ENCODE data around the gene UIMC1.

The UIMC1 gene

DNA sequence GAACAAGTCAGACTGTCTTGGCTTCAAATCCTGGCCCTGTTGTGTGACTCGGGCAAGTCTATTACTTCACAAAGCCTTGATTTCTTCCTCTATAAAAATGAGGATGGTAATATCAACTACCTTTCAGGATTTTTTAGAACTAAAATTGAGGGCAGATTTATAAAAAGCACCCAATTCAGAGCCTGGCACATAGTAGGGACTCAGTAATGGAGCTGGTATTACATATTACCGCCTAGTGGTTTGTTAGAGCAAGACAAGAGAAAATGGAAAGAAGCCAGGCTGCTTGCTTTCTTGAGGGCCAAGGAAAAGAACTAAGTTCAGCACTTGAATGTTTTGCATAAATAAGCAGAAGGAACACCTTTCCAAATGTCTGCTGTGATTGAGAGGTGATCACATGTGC is 35.4 kb upstream of the UIMC1 start:
- no peak overlapping the region for H3K4me3 ChIP-seq (ENCODE audit: control insufficient read depth in 1 of 7, extremely low read depth in 1 of 7, insufficient read depth in 4 of 7, low read depth in 2 of 7, low read length in 6 of 7)
- ChIA-PET CTCF (no interaction called here), POLR2A (no interaction called here)
- no peaks in the 10 kb centered on the region for H3K9me3 ChIP-seq (ENCODE audit: control extremely low read depth in 1 of 5, control insufficient read depth in 4 of 5, insufficient read depth in 2 of 5, low read depth in 1 of 5, low read length in 4 of 5)
- DNase-seq, result no peak
- WGBS (ENCODE audit: insufficient coverage), result 100% methylated on average over 1 of the region's 2 CpGs
- H3K27ac ChIP-seq (ENCODE audit: insufficient read depth in 1 of 2, low read depth in 1 of 2, low read length in 2 of 2, poor library complexity in 1 of 2, severe bottlenecking in 2 of 2), result no peak overlapping the region
- peaks cover 5 to 61% (median 38%) of the 10 kb centered on the region in 4 experiments for H3K36me3 ChIP-seq (ENCODE audit: control insufficient read depth in 4 of 4, insufficient read depth in 4 of 4, low read length in 3 of 4)
- H3K4me1 ChIP-seq (ENCODE audit: control extremely low read depth in 1 of 4, control insufficient read depth in 4 of 4, insufficient read depth in 4 of 4, low read length in 3 of 4), result no peaks in the 10 kb centered on the region
- H3K27me3 ChIP-seq (replicated peaks in 2 of 5; ENCODE audit: control insufficient read depth in 4 of 5, insufficient read depth in 5 of 5, low read length in 4 of 5), result no peaks in the 10 kb centered on the region

- DNase-seq, result no peak
- peaks cover 8 to 69% (median 38%) of the 10 kb centered on the region in 4 experiments for H3K36me3 ChIP-seq (ENCODE audit: control insufficient read depth in 4 of 4, insufficient read depth in 4 of 4, low read length in 3 of 4)
- POLR2A ChIA-PET, result no interaction called here
These were observed 34.3 kb upstream of the UIMC1 start for GRCh38 chr5:177040814-177041420.

GRCh38 chr5:177036921-177037320 is 30.3 kb upstream of the UIMC1 start:
- DNase-seq, result no peak
- POLR2A ChIA-PET, result no interaction called here
- Histone ChIP-seq H3K27me3 (replicated peaks in 2 of 5; ENCODE audit: control insufficient read depth in 4 of 5, insufficient read depth in 5 of 5, low read length in 4 of 5) (no peaks in the 10 kb centered on the region), H3K4me1 (ENCODE audit: control extremely low read depth in 1 of 4, control insufficient read depth in 4 of 4, insufficient read depth in 4 of 4, low read length in 3 of 4) (no peaks in the 10 kb centered on the region), H3K36me3 (ENCODE audit: control insufficient read depth in 4 of 4, insufficient read depth in 4 of 4, low read length in 3 of 4) (peaks cover 8 to 45% (median 24%) of the 10 kb centered on the region in 4 experiments), H3K27ac (ENCODE audit: insufficient read depth in 1 of 2, low read depth in 1 of 2, low read length in 2 of 2, poor library complexity in 1 of 2, severe bottlenecking in 2 of 2) (no peak overlapping the region), H3K9me3 (ENCODE audit: control extremely low read depth in 1 of 5, control insufficient read depth in 4 of 5, insufficient read depth in 2 of 5, low read depth in 1 of 5, low read length in 4 of 5) (no peaks in the 10 kb centered on the region), H3K4me3 (ENCODE audit: control insufficient read depth in 1 of 7, extremely low read depth in 1 of 7, insufficient read depth in 4 of 7, low read depth in 2 of 7, low read length in 6 of 7) (no peak overlapping the region)
- CTCF ChIA-PET, result no interaction called here
- WGBS (ENCODE audit: insufficient coverage), result 93% methylated on average over 4 of the region's 5 CpGs

More at GRCh38 chr5:177040814-177041420, 34.3 kb upstream of the UIMC1 start:
- Histone ChIP-seq H3K9me3 (ENCODE audit: control extremely low read depth in 1 of 5, control insufficient read depth in 4 of 5, insufficient read depth in 2 of 5, low read depth in 1 of 5, low read length in 4 of 5) (no peaks in the 10 kb centered on the region), H3K27me3 (replicated peaks in 2 of 5; ENCODE audit: control insufficient read depth in 4 of 5, insufficient read depth in 5 of 5, low read length in 4 of 5) (no peaks in the 10 kb centered on the region), H3K27ac (ENCODE audit: insufficient read depth in 1 of 2, low read depth in 1 of 2, low read length in 2 of 2, poor library complexity in 1 of 2, severe bottlenecking in 2 of 2) (no peak overlapping the region), H3K4me1 (ENCODE audit: control extremely low read depth in 1 of 4, control insufficient read depth in 4 of 4, insufficient read depth in 4 of 4, low read length in 3 of 4) (no peaks in the 10 kb centered on the region), H3K4me3 (ENCODE audit: control insufficient read depth in 1 of 7, extremely low read depth in 1 of 7, insufficient read depth in 4 of 7, low read depth in 2 of 7, low read length in 6 of 7) (no peak overlapping the region)
- CTCF ChIA-PET, result no interaction called here
- WGBS (ENCODE audit: insufficient coverage), result 100% methylated on average over 3 of the region's 3 CpGs

- CTCF ChIA-PET, result no interaction called here
- H3K27me3 ChIP-seq (replicated peaks in 2 of 5; ENCODE audit: control insufficient read depth in 4 of 5, insufficient read depth in 5 of 5, low read length in 4 of 5), result no peaks in the 10 kb centered on the region
- H3K9me3 ChIP-seq (ENCODE audit: control extremely low read depth in 1 of 5, control insufficient read depth in 4 of 5, insufficient read depth in 2 of 5, low read depth in 1 of 5, low read length in 4 of 5), result peaks cover 0 to 3% (median 0%) of the 10 kb centered on the region in 5 experiments
- POLR2A ChIA-PET, result no interaction called here
- H3K4me1 ChIP-seq (ENCODE audit: control extremely low read depth in 1 of 4, control insufficient read depth in 4 of 4, insufficient read depth in 4 of 4, low read length in 3 of 4), result no peaks in the 10 kb centered on the region
- no peak for DNase-seq
- 86% methylated on average over 3 of the region's 5 CpGs for WGBS (ENCODE audit: insufficient coverage)
- no peak overlapping the region for H3K27ac ChIP-seq (ENCODE audit: insufficient read depth in 1 of 2, low read depth in 1 of 2, low read length in 2 of 2, poor library complexity in 1 of 2, severe bottlenecking in 2 of 2)
- no peak overlapping the region for H3K4me3 ChIP-seq (ENCODE audit: control insufficient read depth in 1 of 7, extremely low read depth in 1 of 7, insufficient read depth in 4 of 7, low read depth in 2 of 7, low read length in 6 of 7)
- peaks cover 4 to 40% (median 20%) of the 10 kb centered on the region in 4 experiments for H3K36me3 ChIP-seq (ENCODE audit: control insufficient read depth in 4 of 4, insufficient read depth in 4 of 4, low read length in 3 of 4)
These were observed 29.9 kb upstream of the UIMC1 start for GRCh38 chr5:177036443-177036842.

GRCh38 chr5:177035976-177036375 is 29.4 kb upstream of the UIMC1 start:
- no peaks in the 10 kb centered on the region for H3K27me3 ChIP-seq (replicated peaks in 2 of 5; ENCODE audit: control insufficient read depth in 4 of 5, insufficient read depth in 5 of 5, low read length in 4 of 5)
- POLR2A ChIA-PET, result no interaction called here
- H3K36me3 ChIP-seq (ENCODE audit: control insufficient read depth in 4 of 4, insufficient read depth in 4 of 4, low read length in 3 of 4), result peaks cover 3 to 35% (median 15%) of the 10 kb centered on the region in 4 experiments
- no peak overlapping the region for H3K4me3 ChIP-seq (ENCODE audit: control insufficient read depth in 1 of 7, extremely low read depth in 1 of 7, insufficient read depth in 4 of 7, low read depth in 2 of 7, low read length in 6 of 7)
- 100% methylated on average over 1 of the region's 1 CpG for WGBS (ENCODE audit: insufficient coverage)
- H3K27ac ChIP-seq (ENCODE audit: insufficient read depth in 1 of 2, low read depth in 1 of 2, low read length in 2 of 2, poor library complexity in 1 of 2, severe bottlenecking in 2 of 2), result no peak overlapping the region
- H3K4me1 ChIP-seq (ENCODE audit: control extremely low read depth in 1 of 4, control insufficient read depth in 4 of 4, insufficient read depth in 4 of 4, low read length in 3 of 4), result no peaks in the 10 kb centered on the region
- peaks cover 0 to 6% (median 4%) of the 10 kb centered on the region in 5 experiments for H3K9me3 ChIP-seq (ENCODE audit: control extremely low read depth in 1 of 5, control insufficient read depth in 4 of 5, insufficient read depth in 2 of 5, low read depth in 1 of 5, low read length in 4 of 5)
- CTCF ChIA-PET, result interaction anchor here (0.7 to 1.3 kb wide), 2 partner anchors 22 to 36 kb away, joined by 3 read pairs; no protein-coding TSS in a partner anchor
- DNase-seq, result no peak

DNA sequence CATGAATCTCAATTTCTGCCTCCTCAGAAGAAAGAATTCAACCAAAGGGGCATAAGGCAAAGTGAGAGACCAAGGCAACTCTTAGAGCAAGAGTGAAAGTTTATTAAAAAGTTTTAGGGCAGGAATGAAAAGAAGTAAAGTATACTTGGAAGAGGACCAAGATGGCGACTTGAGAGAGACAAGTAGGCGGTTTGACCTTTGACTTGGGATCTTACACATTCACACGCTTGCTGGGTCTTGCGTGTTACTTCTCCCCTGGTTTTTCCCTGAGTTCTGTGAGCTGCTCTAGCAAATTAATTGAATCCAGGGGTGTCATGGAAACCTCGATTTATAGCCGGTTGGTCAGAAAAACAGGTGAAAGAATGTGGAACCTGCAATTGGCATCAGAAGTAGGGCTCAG is 22.9 kb upstream of the UIMC1 start:
- peaks cover 0 to 8% (median 5%) of the 10 kb centered on the region in 5 experiments for H3K9me3 ChIP-seq (ENCODE audit: control extremely low read depth in 1 of 5, control insufficient read depth in 4 of 5, insufficient read depth in 2 of 5, low read depth in 1 of 5, low read length in 4 of 5)
- no peak overlapping the region for H3K27ac ChIP-seq (ENCODE audit: insufficient read depth in 1 of 2, low read depth in 1 of 2, low read length in 2 of 2, poor library complexity in 1 of 2, severe bottlenecking in 2 of 2)
- ChIA-PET CTCF (no interaction called here), POLR2A (no interaction called here)
- no peak overlapping the region for H3K4me3 ChIP-seq (ENCODE audit: control insufficient read depth in 1 of 7, extremely low read depth in 1 of 7, insufficient read depth in 4 of 7, low read depth in 2 of 7, low read length in 6 of 7)
- peaks cover 0 to under 1% (median 0%) of the 10 kb centered on the region in 4 experiments for H3K4me1 ChIP-seq (ENCODE audit: control extremely low read depth in 1 of 4, control insufficient read depth in 4 of 4, insufficient read depth in 4 of 4, low read length in 3 of 4)
- H3K36me3 ChIP-seq (ENCODE audit: control insufficient read depth in 4 of 4, insufficient read depth in 4 of 4, low read length in 3 of 4), result peaks cover 3 to 28% (median 17%) of the 10 kb centered on the region in 4 experiments
- 98% methylated on average over 6 of the region's 6 CpGs for WGBS (ENCODE audit: insufficient coverage)
- DNase-seq, result no peak
- no peaks in the 10 kb centered on the region for H3K27me3 ChIP-seq (replicated peaks in 2 of 5; ENCODE audit: control insufficient read depth in 4 of 5, insufficient read depth in 5 of 5, low read length in 4 of 5)

DNA sequence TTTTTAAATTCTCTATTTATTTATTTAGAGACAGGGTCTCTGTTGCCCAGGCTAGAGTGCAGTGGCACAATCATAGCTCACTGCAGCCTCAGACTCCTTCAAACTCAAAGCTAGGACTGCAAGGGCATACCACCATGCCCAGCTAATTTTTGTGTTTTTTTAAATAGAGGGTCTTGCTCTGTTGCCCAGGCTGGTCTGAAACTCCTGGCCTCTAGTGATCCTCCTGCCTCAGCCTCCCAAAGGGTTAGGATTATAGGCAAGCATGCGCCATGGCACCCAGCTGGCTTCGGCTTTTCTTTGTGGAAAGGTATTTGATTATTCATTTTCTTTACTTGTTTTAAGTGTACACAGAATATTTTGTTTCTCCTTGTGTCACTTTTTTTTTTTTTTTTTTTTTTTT is 21.1 kb upstream of the UIMC1 start:
- ChIA-PET POLR2A (interaction anchor here (0.6 to 0.9 kb wide), 2 partner anchors 22 to 53 kb away, joined by 4 read pairs; no protein-coding TSS in a partner anchor), CTCF (interaction anchor here (0.9 to 1.4 kb wide), 3 partner anchors 12 to 27 kb away, joined by 3 to 7 read pairs (median 3); no protein-coding TSS in a partner anchor)
- Histone ChIP-seq H3K9me3 (ENCODE audit: control extremely low read depth in 1 of 5, control insufficient read depth in 4 of 5, insufficient read depth in 2 of 5, low read depth in 1 of 5, low read length in 4 of 5) (peaks cover 0 to 8% (median 5%) of the 10 kb centered on the region in 5 experiments), H3K4me1 (ENCODE audit: control extremely low read depth in 1 of 4, control insufficient read depth in 4 of 4, insufficient read depth in 4 of 4, low read length in 3 of 4) (peaks cover 0 to 13% (median 7%) of the 10 kb centered on the region in 4 experiments), H3K27ac (ENCODE audit: insufficient read depth in 1 of 2, low read depth in 1 of 2, low read length in 2 of 2, poor library complexity in 1 of 2, severe bottlenecking in 2 of 2) (no peak overlapping the region), H3K36me3 (ENCODE audit: control insufficient read depth in 4 of 4, insufficient read depth in 4 of 4, low read length in 3 of 4) (peaks cover 3 to 24% (median 16%) of the 10 kb centered on the region in 4 experiments), H3K4me3 (ENCODE audit: control insufficient read depth in 1 of 7, extremely low read depth in 1 of 7, insufficient read depth in 4 of 7, low read depth in 2 of 7, low read length in 6 of 7) (no peak overlapping the region), H3K27me3 (replicated peaks in 2 of 5; ENCODE audit: control insufficient read depth in 4 of 5, insufficient read depth in 5 of 5, low read length in 4 of 5) (no peaks in the 10 kb centered on the region)
- no peak for DNase-seq
- WGBS (ENCODE audit: insufficient coverage), result no CpG with 5 or more reads among the region's 2 CpGs
